HEK293 (cell line): ENCODE measurements around the gene EBF3.

ENCODE experiments used
- CTCF ChIA-PET: fragments of 350-600 bp; formaldehyde crosslinking; extraction: SDS; loops from one replicate; lab custom pipeline; 2021; ENCODE audit warnings: antibody characterized with exemption; lab: Yijun Ruan, JAX
- POLR2A ChIA-PET: fragments of 300-600 bp; formaldehyde crosslinking; extraction: SDS; loops from one replicate; lab custom pipeline; 2020; ENCODE audit warnings: antibody characterized with exemption, inconsistent platforms; lab: Yijun Ruan, JAX
- H3K27ac ChIP-seq: fragments of 200-500 bp; sonication (Bioruptor generic); 2 replicates; pipeline ENCODE4 v1.5.1; 2014; ENCODE audit warnings: low read depth, low read length, control low read depth, inconsistent platforms; ENCODE audit errors: extremely low read depth
- H3K36me3 ChIP-seq, 2 experiments: fragments of 200-500 bp in 1 of 2; sonication (Bioruptor generic) in 1 of 2; 1 replicate in 1 of 2; 2 replicates in 1 of 2; pipeline ENCODE4 v1.5.1; 2014 to 2017; ENCODE audit warnings: inconsistent platforms in 2 of 2, low read length in 2 of 2; ENCODE audit not compliant: control insufficient read depth in 2 of 2, insufficient read depth in 1 of 2
- H3K4me1 ChIP-seq: fragments of 200-500 bp; sonication (Bioruptor generic); 2 replicates; pipeline ENCODE4 v1.5.1; 2014; ENCODE audit warnings: mild to moderate bottlenecking, low read length, inconsistent platforms; ENCODE audit not compliant: control insufficient read depth, insufficient read depth
- H3K4me3 ChIP-seq: 2 replicates; pipeline ENCODE4 v1.5.1; 2011; ENCODE audit warnings: low read depth, mild to moderate bottlenecking, control low read depth, low read length, moderate library complexity
- H3K9me3 ChIP-seq: fragments of 200-500 bp; sonication (Bioruptor generic); 2 replicates; pipeline ENCODE4 v1.5.1; 2014; ENCODE audit warnings: low read depth, low read length, inconsistent platforms; ENCODE audit not compliant: control insufficient read depth, insufficient read depth
- ZNF112 ChIP-seq: fragments of 450-650 bp; formaldehyde crosslinking; IDR thresholded peaks from 2 replicates; pipeline ENCODE4 v1.5.0; 2017; ENCODE audit warnings: missing biosample characterization, missing genetic modification characterization
- ZNF175 ChIP-seq: fragments of 450-650 bp; formaldehyde crosslinking; IDR thresholded peaks from 2 replicates; pipeline ENCODE4 v1.5.1; 2016; ENCODE audit warnings: missing biosample characterization, missing genetic modification characterization
- ZNF221 ChIP-seq: fragments of 450-650 bp; formaldehyde crosslinking; IDR thresholded peaks from 2 replicates; pipeline ENCODE4 v1.5.1; 2017; ENCODE audit warnings: missing biosample characterization, missing genetic modification characterization, borderline replicate concordance
- ZNF24 ChIP-seq: fragments of 450-650 bp; formaldehyde crosslinking; IDR thresholded peaks from 2 replicates; pipeline ENCODE4 v1.5.1; 2016; ENCODE audit warnings: missing biosample characterization, missing genetic modification characterization
- ZNF266 ChIP-seq: fragments of 450-650 bp; formaldehyde crosslinking; IDR thresholded peaks from 2 replicates; pipeline ENCODE4 v1.5.1; 2016; ENCODE audit warnings: missing biosample characterization, missing genetic modification characterization, low read depth
- ZNF341 ChIP-seq: fragments of 450-650 bp; formaldehyde crosslinking; IDR thresholded peaks from 2 replicates; pipeline ENCODE4; 2016; ENCODE audit warnings: low read depth, missing biosample characterization, missing genetic modification characterization
- ZNF473 ChIP-seq: fragments of 450-650 bp; formaldehyde crosslinking; IDR thresholded peaks from 2 replicates; pipeline ENCODE4 v1.5.1; 2017; ENCODE audit warnings: missing biosample characterization, missing genetic modification characterization
- ZNF561 ChIP-seq: fragments of 450-650 bp; IDR thresholded peaks from 2 replicates; pipeline ENCODE4 v1.5.1; 2018; ENCODE audit warnings: missing biosample characterization, missing genetic modification characterization, borderline replicate concordance
- ZNF629 ChIP-seq: fragments of 450-650 bp; formaldehyde crosslinking; IDR thresholded peaks from 2 replicates; pipeline ENCODE4 v1.5.1; 2017; ENCODE audit warnings: missing biosample characterization, missing genetic modification characterization
- ZNF701 ChIP-seq: fragments of 450-650 bp; formaldehyde crosslinking; IDR thresholded peaks from 2 replicates; pipeline ENCODE4 v1.5.1; 2016; ENCODE audit warnings: missing biosample characterization, missing genetic modification characterization
- ZNF747 ChIP-seq: fragments of 450-650 bp; formaldehyde crosslinking; IDR thresholded peaks from 2 replicates; pipeline ENCODE4 v1.5.1; 2016; ENCODE audit warnings: missing biosample characterization, missing genetic modification characterization
- TF ChIP-seq, protein P1 (sequence below): IDR thresholded peaks from 2 replicates; pipeline ENCODE4 v1.6.1; 2011; ENCODE audit warnings: mild to moderate bottlenecking, low read depth, low read length, borderline replicate concordance
- TF ChIP-seq, protein P2 (sequence below): fragments of 450-650 bp; IDR thresholded peaks from 2 replicates; pipeline ENCODE4 v1.5.1; 2018; ENCODE audit warnings: missing biosample characterization, missing genetic modification characterization
- TF ChIP-seq, protein P3 (sequence below): fragments of 450-650 bp; formaldehyde crosslinking; IDR thresholded peaks from 2 replicates; pipeline ENCODE4 v1.5.1; 2016; ENCODE audit warnings: missing biosample characterization, missing genetic modification characterization
- TF ChIP-seq, protein P4 (sequence below): fragments of 450-650 bp; formaldehyde crosslinking; IDR thresholded peaks from 2 replicates; pipeline ENCODE4 v1.5.1; 2016; ENCODE audit warnings: missing biosample characterization, missing genetic modification characterization
- TF ChIP-seq, protein P5 (sequence below): fragments of 450-650 bp; formaldehyde crosslinking; IDR thresholded peaks from 2 replicates; pipeline ENCODE4 v1.5.1; 2016; ENCODE audit warnings: missing biosample characterization, missing genetic modification characterization

Gene EBF3

DNA sequence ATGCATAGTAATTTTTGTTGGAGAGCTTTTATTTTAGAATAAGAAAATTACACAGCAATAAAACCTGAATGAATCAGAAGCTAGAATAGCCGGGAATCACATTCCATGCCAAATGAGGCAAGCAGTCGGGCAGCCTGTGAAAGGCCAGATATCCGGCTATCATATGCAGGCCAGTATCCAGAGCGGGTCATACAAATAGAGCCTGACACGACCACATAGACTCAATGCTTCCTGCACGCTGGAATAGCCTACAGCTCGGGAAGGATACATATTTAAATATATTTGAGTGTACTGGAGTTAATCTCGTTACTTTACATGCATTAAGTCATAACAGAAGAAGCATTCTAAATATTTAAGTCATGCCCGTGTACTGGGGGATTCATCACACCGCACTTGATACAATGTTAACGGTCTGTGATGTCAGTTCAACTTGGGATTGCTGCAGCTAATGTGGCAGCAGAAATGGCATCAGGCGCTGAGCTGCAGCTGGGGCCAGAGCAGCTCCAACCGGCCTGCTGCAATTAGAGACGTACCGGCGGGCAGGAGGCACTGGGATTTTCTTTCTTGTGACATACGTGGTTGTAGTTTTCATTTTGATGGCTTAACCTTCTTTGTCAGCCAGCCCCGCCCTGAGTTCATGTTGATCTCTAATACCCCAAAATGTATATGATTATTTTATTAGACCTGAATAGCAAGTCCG lies 112.0 kb downstream of the EBF3 start:
- CTCF ChIA-PET: interaction anchor here (0.7 kb wide), 1 partner anchor 168 kb away, joined by 3 read pairs; no protein-coding TSS in a partner anchor
- TF ChIP-seq ZNF701 (tag by site-specific recombination): no peak
- TF ChIP-seq ZNF473 (tag by site-specific recombination): no peak
- TF ChIP-seq ZNF24: no peak
- TF ChIP-seq ZNF747 (tag by site-specific recombination): no peak
- no peak for TF ChIP-seq ZNF561 (tag by site-specific recombination)
- TF ChIP-seq ZNF175 (tag by site-specific recombination): no peak
- POLR2A ChIA-PET: no interaction called here

DNA sequence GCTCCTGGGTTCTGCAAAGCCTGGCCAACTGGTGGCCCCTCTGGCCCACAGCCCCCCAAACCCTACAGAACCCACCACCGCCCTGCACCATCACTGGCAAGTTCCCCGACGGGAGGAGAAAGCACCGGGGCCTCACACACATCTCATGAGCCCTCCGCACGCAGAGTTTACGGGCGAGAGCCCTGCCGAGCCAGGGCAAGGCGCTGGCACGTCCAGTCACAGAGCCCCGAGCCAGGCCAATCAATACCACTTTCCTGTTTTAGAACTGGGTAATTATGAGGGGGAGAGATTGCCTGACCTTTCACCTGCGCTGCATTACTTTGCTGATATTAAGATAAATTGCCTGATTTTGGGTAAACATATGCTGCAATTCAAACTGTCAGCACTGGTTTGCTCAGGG lies 113.3 kb downstream of the EBF3 start:
- ChIA-PET POLR2A (no interaction called here), CTCF (no interaction called here)
- Histone ChIP-seq H3K4me1 (no peaks in the 10 kb centered on the region), H3K36me3 (peaks cover 0 to 16% of the 10 kb centered on the region in 2 experiments; a peak in 2 of 3 replicates), H3K9me3 (no peaks in the 10 kb centered on the region), H3K27ac (no peak overlapping the region), H3K4me3 (no peak overlapping the region)
- TF ChIP-seq, protein P1, sequence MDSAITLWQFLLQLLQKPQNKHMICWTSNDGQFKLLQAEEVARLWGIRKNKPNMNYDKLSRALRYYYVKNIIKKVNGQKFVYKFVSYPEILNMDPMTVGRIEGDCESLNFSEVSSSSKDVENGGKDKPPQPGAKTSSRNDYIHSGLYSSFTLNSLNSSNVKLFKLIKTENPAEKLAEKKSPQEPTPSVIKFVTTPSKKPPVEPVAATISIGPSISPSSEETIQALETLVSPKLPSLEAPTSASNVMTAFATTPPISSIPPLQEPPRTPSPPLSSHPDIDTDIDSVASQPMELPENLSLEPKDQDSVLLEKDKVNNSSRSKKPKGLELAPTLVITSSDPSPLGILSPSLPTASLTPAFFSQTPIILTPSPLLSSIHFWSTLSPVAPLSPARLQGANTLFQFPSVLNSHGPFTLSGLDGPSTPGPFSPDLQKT: no peak
- TF ChIP-seq, protein P2, sequence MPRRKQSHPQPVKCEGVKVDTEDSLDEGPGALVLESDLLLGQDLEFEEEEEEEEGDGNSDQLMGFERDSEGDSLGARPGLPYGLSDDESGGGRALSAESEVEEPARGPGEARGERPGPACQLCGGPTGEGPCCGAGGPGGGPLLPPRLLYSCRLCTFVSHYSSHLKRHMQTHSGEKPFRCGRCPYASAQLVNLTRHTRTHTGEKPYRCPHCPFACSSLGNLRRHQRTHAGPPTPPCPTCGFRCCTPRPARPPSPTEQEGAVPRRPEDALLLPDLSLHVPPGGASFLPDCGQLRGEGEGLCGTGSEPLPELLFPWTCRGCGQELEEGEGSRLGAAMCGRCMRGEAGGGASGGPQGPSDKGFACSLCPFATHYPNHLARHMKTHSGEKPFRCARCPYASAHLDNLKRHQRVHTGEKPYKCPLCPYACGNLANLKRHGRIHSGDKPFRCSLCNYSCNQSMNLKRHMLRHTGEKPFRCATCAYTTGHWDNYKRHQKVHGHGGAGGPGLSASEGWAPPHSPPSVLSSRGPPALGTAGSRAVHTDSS (tag by site-specific recombination): no peak
- TF ChIP-seq ZNF266 (tag by site-specific recombination) (no peak), ZNF221 (tag by site-specific recombination) (no peak), ZNF112 (tag by site-specific recombination) (no peak), ZNF629 (tag by site-specific recombination) (no peak), ZNF341 (tag by site-specific recombination) (no peak)
- TF ChIP-seq, protein P3, sequence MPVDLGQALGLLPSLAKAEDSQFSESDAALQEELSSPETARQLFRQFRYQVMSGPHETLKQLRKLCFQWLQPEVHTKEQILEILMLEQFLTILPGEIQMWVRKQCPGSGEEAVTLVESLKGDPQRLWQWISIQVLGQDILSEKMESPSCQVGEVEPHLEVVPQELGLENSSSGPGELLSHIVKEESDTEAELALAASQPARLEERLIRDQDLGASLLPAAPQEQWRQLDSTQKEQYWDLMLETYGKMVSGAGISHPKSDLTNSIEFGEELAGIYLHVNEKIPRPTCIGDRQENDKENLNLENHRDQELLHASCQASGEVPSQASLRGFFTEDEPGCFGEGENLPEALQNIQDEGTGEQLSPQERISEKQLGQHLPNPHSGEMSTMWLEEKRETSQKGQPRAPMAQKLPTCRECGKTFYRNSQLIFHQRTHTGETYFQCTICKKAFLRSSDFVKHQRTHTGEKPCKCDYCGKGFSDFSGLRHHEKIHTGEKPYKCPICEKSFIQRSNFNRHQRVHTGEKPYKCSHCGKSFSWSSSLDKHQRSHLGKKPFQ (tag by site-specific recombination): no peak
- TF ChIP-seq, protein P4, sequence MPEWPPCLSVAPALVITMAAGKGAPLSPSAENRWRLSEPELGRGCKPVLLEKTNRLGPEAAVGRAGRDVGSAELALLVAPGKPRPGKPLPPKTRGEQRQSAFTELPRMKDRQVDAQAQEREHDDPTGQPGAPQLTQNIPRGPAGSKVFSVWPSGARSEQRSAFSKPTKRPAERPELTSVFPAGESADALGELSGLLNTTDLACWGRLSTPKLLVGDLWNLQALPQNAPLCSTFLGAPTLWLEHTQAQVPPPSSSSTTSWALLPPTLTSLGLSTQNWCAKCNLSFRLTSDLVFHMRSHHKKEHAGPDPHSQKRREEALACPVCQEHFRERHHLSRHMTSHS (tag by site-specific recombination): no peak
- TF ChIP-seq, protein P5, sequence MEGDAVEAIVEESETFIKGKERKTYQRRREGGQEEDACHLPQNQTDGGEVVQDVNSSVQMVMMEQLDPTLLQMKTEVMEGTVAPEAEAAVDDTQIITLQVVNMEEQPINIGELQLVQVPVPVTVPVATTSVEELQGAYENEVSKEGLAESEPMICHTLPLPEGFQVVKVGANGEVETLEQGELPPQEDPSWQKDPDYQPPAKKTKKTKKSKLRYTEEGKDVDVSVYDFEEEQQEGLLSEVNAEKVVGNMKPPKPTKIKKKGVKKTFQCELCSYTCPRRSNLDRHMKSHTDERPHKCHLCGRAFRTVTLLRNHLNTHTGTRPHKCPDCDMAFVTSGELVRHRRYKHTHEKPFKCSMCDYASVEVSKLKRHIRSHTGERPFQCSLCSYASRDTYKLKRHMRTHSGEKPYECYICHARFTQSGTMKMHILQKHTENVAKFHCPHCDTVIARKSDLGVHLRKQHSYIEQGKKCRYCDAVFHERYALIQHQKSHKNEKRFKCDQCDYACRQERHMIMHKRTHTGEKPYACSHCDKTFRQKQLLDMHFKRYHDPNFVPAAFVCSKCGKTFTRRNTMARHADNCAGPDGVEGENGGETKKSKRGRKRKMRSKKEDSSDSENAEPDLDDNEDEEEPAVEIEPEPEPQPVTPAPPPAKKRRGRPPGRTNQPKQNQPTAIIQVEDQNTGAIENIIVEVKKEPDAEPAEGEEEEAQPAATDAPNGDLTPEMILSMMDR: no peak

More for the DNA sequence above, 112.0 kb downstream of the EBF3 start:
- no peaks in the 10 kb centered on the region for H3K9me3 ChIP-seq
- H3K4me3 ChIP-seq: no peak overlapping the region
- H3K27ac ChIP-seq: no peak overlapping the region
- H3K36me3 ChIP-seq: peaks cover 0 to 24% of the 10 kb centered on the region in 2 experiments; a peak in 1 of 3 replicates
- no peaks in the 10 kb centered on the region for H3K4me1 ChIP-seq
